ENCODE results near the gene CD22.

CD22 gene

DNA sequence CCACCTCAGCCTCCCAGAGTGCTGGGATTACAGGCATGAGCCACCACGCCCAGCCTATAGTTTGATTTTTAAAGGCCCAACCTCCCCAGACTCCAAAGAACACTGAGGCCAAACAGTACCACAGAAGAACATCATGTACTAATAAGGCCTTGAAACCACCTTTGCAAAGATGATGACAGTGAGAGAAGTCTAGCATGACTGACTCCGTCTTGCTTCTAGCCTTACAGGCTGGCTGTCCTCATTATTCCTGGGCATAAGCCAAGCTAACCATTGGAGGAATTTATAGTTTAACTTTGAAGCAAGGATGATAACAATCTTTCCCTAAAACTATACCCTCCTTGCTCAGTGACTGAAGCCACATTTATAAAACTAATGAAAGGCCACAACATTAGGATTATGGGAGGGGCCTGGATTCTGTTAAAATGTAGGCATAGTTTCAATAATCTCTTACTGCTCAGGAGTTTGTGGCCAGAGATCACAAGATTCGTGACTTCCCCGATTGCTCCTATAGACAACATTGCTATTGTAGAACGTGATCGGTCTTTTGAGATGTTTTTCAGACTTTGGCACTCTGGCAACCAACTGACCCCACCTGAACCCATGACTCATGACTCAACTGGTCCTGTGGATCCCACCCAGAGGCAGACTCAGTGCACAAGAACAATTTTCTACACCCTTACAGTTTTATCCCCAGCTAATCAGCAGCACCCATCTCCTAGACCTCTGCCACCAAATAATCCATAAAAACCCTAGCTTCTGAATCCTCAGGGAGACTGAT is 59.5 kb downstream of the CD22 start:
- no peak for DNase-seq (ENCODE audit: low read depth)

DNA sequence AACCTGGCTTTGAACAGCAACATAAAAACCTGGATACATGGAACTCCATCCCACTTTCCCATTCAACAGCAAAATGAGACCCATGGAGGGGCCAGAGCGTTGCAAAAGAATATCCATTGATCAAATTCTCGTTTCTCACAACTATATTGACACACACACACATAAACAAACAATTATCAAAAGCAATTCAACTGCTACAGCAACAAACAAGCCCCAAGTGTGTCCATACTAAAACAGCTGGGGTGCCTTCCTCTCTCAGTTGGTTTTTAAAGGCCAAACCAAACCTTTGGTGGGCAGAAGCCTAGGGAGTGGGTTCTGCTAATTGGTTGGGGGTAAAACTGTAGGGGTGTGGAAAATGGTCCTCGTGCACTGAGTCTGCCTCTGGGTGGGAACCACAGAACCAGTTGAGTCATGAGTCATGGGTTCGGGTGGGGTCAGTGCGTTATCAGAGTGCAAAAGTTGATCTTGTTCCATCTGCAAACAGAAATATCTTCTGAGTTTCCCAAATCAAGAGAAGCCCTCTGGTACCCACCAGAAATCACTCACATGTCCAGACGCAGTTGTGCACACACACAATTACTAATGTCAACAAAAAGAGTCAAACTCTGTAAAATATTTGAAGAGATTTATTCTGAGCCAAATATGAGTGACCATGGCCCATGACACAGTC is 60.3 kb downstream of the CD22 start:
- DNase-seq (ENCODE audit: low read depth) = no peak

DNA sequence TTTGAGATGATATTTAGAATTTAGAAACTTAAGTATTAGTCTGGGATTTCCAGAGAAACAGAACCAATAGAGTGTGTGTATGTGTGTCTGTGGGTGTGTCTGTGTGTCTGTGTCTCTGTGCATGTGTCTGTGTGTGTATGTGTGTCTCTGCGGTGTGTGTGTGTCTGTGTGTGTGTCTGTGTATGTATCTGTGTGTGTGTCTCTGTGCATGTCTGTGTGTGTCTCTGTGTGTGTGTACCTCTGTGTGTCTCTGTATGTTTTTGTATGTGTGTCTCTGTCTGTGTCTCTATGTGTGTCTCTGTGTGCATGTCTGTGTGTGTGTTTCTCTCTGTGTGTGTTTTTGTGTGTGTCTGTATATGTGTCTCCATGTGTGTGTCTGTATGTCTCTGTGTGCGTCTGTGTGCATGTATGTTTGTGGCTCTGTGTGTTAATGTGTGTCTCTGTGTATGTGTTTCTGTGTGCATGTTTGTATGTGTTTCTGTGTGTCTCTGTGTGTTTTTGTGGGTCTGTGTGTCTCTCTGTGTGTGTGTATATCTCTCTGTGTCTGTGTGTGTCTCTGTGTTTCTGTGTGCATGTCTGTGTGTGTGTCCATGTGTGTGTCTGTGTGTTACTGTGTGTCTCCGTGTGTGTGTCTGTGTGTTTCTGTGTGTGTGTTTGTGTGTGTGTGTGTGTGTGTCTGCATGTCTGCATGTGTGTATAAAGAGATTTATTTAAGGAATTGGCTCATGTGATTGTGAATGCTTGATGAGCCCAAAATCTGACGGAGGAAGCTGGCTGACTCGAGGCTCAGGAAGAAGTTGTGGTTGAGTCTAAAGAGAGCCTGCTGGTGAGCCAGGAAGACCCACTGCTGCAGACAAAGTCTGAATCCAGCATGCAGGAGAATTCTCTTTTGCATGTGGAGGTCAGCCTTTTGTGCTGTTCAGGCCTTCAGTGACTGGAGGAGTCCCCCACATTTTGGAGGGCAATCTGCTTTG is 64.0 kb downstream of the CD22 start:
- no peak for DNase-seq (ENCODE audit: low read depth)

DNA sequence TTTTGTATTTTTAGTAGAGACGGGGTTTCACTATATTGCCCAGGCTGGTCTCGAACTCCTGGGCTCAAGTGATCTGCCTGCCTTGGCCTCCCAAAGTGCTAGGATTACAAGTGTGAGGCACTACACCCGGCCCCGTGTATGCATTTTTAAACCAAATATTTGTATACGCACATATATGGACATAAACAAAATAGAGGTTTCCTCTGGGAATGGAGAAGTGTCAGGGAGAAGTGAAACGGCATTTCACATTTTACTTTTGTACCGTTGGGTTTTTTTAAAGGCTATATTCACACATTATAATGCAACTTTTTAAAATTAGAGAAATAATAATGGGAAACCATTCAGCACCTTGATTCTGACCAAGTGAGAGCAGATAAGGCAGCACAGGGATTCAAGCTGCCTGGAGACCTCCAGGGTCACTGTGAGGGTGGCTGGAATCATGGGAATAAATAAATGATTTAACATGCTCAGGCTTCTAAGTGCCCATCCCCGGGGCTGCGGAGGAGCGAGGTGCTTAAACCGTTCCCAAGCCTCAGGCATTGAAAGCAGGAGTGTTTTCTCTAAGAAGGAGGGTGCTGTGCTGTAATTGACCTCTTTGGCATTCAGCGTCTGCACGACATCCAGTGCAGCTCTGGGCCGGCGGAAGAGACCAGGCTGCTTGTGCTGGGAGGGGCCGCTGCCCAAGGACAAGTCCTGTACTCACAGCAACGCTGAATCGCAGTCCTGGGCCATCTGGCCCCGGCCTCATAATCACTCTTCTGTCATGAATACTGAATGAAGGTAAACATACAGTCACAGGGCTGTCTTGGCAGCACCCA is 66.6 kb downstream of the CD22 start:
- no peak for DNase-seq (ENCODE audit: low read depth)

DNA sequence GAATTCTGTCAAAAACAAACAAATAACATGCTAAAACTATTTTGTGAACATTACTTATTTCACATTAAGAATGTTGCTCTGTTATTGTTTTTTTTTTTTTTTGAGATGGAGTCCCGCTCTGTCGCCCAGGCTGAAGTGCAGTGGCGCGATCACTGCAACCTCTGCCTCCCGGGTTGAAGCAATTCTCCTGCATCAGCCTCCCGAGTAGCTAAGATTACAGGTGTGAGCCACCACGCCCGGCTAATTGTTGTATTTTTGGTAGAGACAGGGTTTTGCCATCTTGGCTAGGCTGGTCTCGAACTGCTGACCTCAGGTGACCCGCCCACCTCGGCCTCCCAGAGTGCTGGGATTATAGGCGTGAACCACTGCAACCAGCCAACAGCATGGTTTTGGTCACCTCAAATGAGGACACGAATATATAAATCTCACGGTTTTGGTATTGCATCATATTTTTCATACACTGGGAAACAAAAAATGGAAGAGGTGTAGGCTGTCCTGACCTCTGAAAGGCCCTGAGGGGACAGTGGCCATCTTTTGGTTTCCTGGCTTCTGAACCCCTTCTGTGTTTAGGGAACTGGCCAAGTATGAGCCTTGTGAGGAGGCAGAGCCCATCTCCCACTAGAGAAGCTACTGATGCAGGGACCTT is 67.4 kb downstream of the CD22 start:
- no peak for DNase-seq (ENCODE audit: low read depth)
